ENCODE data around the gene ARFGEF3.
"Not testable (repeated sequence)": the region's sequence is repeated elsewhere in the genome, so short reads cannot be mapped to it uniquely, and the experiment has no call there.

ARFGEF3 gene

GRCh38 chr6:138347864-138348263 is 186.1 kb downstream of the ARFGEF3 start:
- DNase-seq (ENCODE audit: low read depth): no peak

- no peak for DNase-seq (ENCODE audit: low read depth)
Observed at GRCh38 chr6:138349891-138350290, 188.2 kb downstream of the ARFGEF3 start.

- no peak for DNase-seq (ENCODE audit: low read depth)
Observed at GRCh38 chr6:138357928-138358327, 196.2 kb downstream of the ARFGEF3 start.

GRCh38 chr6:138368684-138369083 is 206.9 kb downstream of the ARFGEF3 start:
- not testable (repeated sequence) for DNase-seq (ENCODE audit: low read depth)

GRCh38 chr6:138370631-138371451 is 209.1 kb downstream of the ARFGEF3 start:
- DNase-seq (ENCODE audit: low read depth): no peak

GRCh38 chr6:138371452-138371711 is 209.6 kb downstream of the ARFGEF3 start:
- no peak for DNase-seq (ENCODE audit: low read depth)

- no peak for DNase-seq (ENCODE audit: low read depth)
Observed at GRCh38 chr6:138371720-138372119, 210.0 kb downstream of the ARFGEF3 start.

GRCh38 chr6:138372711-138373463 is 211.1 kb downstream of the ARFGEF3 start:
- DNase-seq (ENCODE audit: low read depth): no peak

- no peak for DNase-seq (ENCODE audit: low read depth)
Observed at GRCh38 chr6:138374230-138374629, 212.5 kb downstream of the ARFGEF3 start.

GRCh38 chr6:138374815-138375214 is 213.1 kb downstream of the ARFGEF3 start:
- no peak for DNase-seq (ENCODE audit: low read depth)

- no peak for DNase-seq (ENCODE audit: low read depth)
Observed at GRCh38 chr6:138377042-138377441, 215.3 kb downstream of the ARFGEF3 start.

GRCh38 chr6:138377844-138378243 is 216.1 kb downstream of the ARFGEF3 start, which contains the start of gene SMIM28:
Gene SMIM28 (plus strand): TSS chr6:138377905. CDS start chr6:138378073, 168 bp downstream.
- DNase-seq (ENCODE audit: low read depth): no peak

- no peak for DNase-seq (ENCODE audit: low read depth)
Observed at GRCh38 chr6:138378463-138378862, 216.7 kb downstream of the ARFGEF3 start.

- DNase-seq (ENCODE audit: low read depth): no peak
Observed at GRCh38 chr6:138382498-138383265, 220.9 kb downstream of the ARFGEF3 start.

GRCh38 chr6:138383776-138384175 is 222.0 kb downstream of the ARFGEF3 start:
- DNase-seq (ENCODE audit: low read depth): no peak

- DNase-seq (ENCODE audit: low read depth): no peak
Observed at GRCh38 chr6:138386897-138387296, 225.2 kb downstream of the ARFGEF3 start.

- DNase-seq (ENCODE audit: low read depth): no peak
Observed at GRCh38 chr6:138387577-138388368, 226.0 kb downstream of the ARFGEF3 start.

- no peak for DNase-seq (ENCODE audit: low read depth)
Observed at GRCh38 chr6:138389551-138389950, 227.8 kb downstream of the ARFGEF3 start.
